ENCODE data around the gene DGKB. TPM values are rescaled to one million over a fixed set of nuclear protein-coding genes. Genes with fewer than 3 reads are reported as not detected.
A peak's percentile ranks its signal among the peaks of the same experiment; 100 is the strongest.

Gene DGKB
- total and polyA plus RNA-seq, 2 of the 8 experiments (the other 6 are each of a cell fraction or from before 2014, with no cell fraction given), result 1.9 to 2.6 TPM

DNA sequence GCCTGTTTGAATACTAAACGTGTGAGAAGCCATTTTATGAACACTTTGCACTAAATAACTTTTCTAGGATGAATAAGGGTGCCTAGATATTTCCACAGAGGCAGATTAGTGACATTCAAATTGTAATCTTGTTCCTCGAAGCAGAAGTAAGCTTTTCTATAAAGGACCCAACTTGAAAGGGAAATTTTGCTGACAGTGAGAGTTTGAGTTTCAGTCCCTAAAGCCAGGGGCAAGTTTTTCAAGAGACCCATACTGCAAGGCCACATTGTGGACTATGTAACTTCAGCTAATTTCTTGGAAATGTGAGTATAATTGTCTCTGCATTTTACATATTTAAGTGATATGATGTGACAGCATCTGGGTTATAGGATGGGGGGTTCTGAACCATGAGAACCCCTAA, 525.8 kb downstream of the DGKB start:
- DNase-seq (ENCODE audit: low read depth in 1 of 2, low spot score in 2 of 2), result no peak
- no peak overlapping the region for H4K8ac ChIP-seq (ENCODE audit: extremely low read depth, insufficient read depth, low read length)
- no peak overlapping the region for H3K18ac ChIP-seq (ENCODE audit: extremely low read depth, low read length)
- H2BK12ac ChIP-seq (ENCODE audit: low read depth, low read length), result no peak overlapping the region
- no peak overlapping the region for H2AK5ac ChIP-seq (ENCODE audit: low read depth, low read length)
- no peak for FAIRE-seq
- H3K79me2 ChIP-seq (ENCODE audit: control insufficient read depth in 1 of 2, insufficient read depth in 2 of 2, low read length in 2 of 2), result no peaks in the 10 kb centered on the region
- WGBS, 2 experiments (ENCODE audit: extremely low coverage in 1 of 2, insufficient coverage in 1 of 2, insufficient read length in 1 of 2, insufficient replicate concordance in 2 of 2, low coverage in 1 of 2, low lambda C conversion rate in 2 of 2, missing lambda C conversion rate in 1 of 2), result 92% methylated on average over 2 of the region's 2 CpGs; no CpG with 5 or more reads in 1 of the 2 experiments
- H3K14ac ChIP-seq (ENCODE audit: insufficient read length), result no peak overlapping the region
- H2BK15ac ChIP-seq (ENCODE audit: low read length), result no peak overlapping the region
- no peak overlapping the region for H4K5ac ChIP-seq (ENCODE audit: insufficient read length, low read depth, low read length)
- H3K79me1 ChIP-seq (ENCODE audit: low read depth, low read length), result no peaks in the 10 kb centered on the region
- no peaks in the 10 kb centered on the region for H3K36me3 ChIP-seq (ENCODE audit: control insufficient read depth in 2 of 4, insufficient read depth in 4 of 4, low read length in 3 of 4)
- H3K56ac ChIP-seq (replicated peaks; ENCODE audit: insufficient read length, low read depth, low read length), result no peak overlapping the region
- no peaks in the 10 kb centered on the region for H3K23me2 ChIP-seq (ENCODE audit: low read depth, low read length)
- no peak overlapping the region for H2BK120ac ChIP-seq (replicated peaks; ENCODE audit: low read depth, low read length)
- ChIA-PET POLR2A (ENCODE audit: partially characterized antibody) (no interaction called here), CTCF (ENCODE audit: partially characterized antibody) (no interaction called here)
- H3K27ac ChIP-seq (ENCODE audit: low read depth, low read length), result no peak overlapping the region
- no peak overlapping the region for H4K91ac ChIP-seq (replicated peaks; ENCODE audit: insufficient read length, low read length)
- H4K20me1 ChIP-seq (replicated peaks in 1 of 2; ENCODE audit: control insufficient read depth in 1 of 2, insufficient read depth in 2 of 2, low read length in 2 of 2), result no peaks in the 10 kb centered on the region
- peaks cover 0 to 3% (median 3%) of the 10 kb centered on the region in 4 experiments; a peak in 3 of 7 replicates for H3K4me1 ChIP-seq (replicated peaks in 1 of 4; ENCODE audit: control insufficient read depth in 3 of 4, insufficient read depth in 4 of 4, low read length in 3 of 4)
- H3K9me3 ChIP-seq (ENCODE audit: insufficient read depth in 2 of 2, low read depth in 1 of 2, low read length in 1 of 2), result no peaks in the 10 kb centered on the region
- H3K9ac ChIP-seq (replicated peaks in 1 of 4; ENCODE audit: extremely low read depth in 1 of 4, low read depth in 3 of 4, low read length in 3 of 4), result no peak overlapping the region
- H2AFZ ChIP-seq (ENCODE audit: low read length), result 0 out of 2 replicates have a peak overlapping the region, but pooled peaks have one; percentile 42
- H3K4me3 ChIP-seq (ENCODE audit: extremely low read depth in 1 of 4, insufficient read depth in 2 of 4, low read depth in 3 of 4, low read length in 4 of 4), result no peak overlapping the region
- no peak overlapping the region for H3K4me2 ChIP-seq (ENCODE audit: insufficient read depth in 1 of 2, low read depth in 2 of 2, low read length in 2 of 2)
- H3K27me3 ChIP-seq (replicated peaks in 1 of 4; ENCODE audit: control insufficient read depth in 3 of 4, extremely low read depth in 1 of 4, insufficient read depth in 3 of 4, low read length in 3 of 4), result no peaks in the 10 kb centered on the region
- no peak overlapping the region for H3K23ac ChIP-seq (ENCODE audit: insufficient read length)
- H2BK20ac ChIP-seq (ENCODE audit: low read length), result no peak overlapping the region
- no peak overlapping the region for H2BK5ac ChIP-seq (ENCODE audit: low read depth, low read length)
- H3K4ac ChIP-seq (replicated peaks; ENCODE audit: insufficient read length, low read depth, low read length), result no peak overlapping the region
- TF ChIP-seq MAFK (IDR thresholded peaks at IDR 0.05; ENCODE audit: low read depth, low read length) (no peak), POU5F1 (IDR thresholded peaks at IDR 0.05; ENCODE audit: low read depth, low read length) (no peak), EGR1 (IDR thresholded peaks at IDR 0.05; ENCODE audit: borderline replicate concordance, low read depth, low read length) (no peak), TBP (IDR thresholded peaks at IDR 0.05; ENCODE audit: low read depth, low read length) (no peak), HDAC2 (IDR thresholded peaks at IDR 0.05; ENCODE audit: borderline replicate concordance in 1 of 2, low read depth in 2 of 2, low read length in 2 of 2) (no peak), FOSL1 (IDR thresholded peaks at IDR 0.05; ENCODE audit: insufficient read depth, low read depth, low read length) (no peak), RNF2 (IDR thresholded peaks at IDR 0.05; ENCODE audit: borderline replicate concordance, low read depth, low read length, missing control alignments, poor library complexity, severe bottlenecking) (no peak), SRF (IDR thresholded peaks at IDR 0.05; ENCODE audit: low read depth, low read length) (no peak), KDM4A (IDR thresholded peaks at IDR 0.05; ENCODE audit: low read depth, low read length, severe bottlenecking) (no peak), GTF2F1 (IDR thresholded peaks at IDR 0.05; ENCODE audit: borderline replicate concordance, low read depth, low read length) (no peak), NRF1 (IDR thresholded peaks at IDR 0.05; ENCODE audit: low read depth, low read length) (no peak), TAF1 (IDR thresholded peaks at IDR 0.05; ENCODE audit: low read depth, low read length) (no peak), BCL11A (IDR thresholded peaks at IDR 0.05; ENCODE audit: low read depth in 2 of 2, low read length in 2 of 2) (no peak), JUN (IDR thresholded peaks at IDR 0.05; ENCODE audit: low read depth, low read length) (no peak), JUND (IDR thresholded peaks at IDR 0.05; ENCODE audit: low read length) (no peak)

Measured in H1 (cell line).